NCI-H345 treated with DMSO at 0.1 percent for 48 hours (cell line): ENCODE data around the gene DFFA.
"Not testable (repeated sequence)": the region's sequence is repeated elsewhere in the genome, so short reads cannot be mapped to it uniquely, and the experiment has no call there.

ENCODE experiments used
- DNase-seq: peaks from one replicate; lab custom pipeline; 2025; ENCODE audit not compliant: unreplicated experiment; lab: John Stamatoyannopoulos, UW

The DFFA gene

DNA sequence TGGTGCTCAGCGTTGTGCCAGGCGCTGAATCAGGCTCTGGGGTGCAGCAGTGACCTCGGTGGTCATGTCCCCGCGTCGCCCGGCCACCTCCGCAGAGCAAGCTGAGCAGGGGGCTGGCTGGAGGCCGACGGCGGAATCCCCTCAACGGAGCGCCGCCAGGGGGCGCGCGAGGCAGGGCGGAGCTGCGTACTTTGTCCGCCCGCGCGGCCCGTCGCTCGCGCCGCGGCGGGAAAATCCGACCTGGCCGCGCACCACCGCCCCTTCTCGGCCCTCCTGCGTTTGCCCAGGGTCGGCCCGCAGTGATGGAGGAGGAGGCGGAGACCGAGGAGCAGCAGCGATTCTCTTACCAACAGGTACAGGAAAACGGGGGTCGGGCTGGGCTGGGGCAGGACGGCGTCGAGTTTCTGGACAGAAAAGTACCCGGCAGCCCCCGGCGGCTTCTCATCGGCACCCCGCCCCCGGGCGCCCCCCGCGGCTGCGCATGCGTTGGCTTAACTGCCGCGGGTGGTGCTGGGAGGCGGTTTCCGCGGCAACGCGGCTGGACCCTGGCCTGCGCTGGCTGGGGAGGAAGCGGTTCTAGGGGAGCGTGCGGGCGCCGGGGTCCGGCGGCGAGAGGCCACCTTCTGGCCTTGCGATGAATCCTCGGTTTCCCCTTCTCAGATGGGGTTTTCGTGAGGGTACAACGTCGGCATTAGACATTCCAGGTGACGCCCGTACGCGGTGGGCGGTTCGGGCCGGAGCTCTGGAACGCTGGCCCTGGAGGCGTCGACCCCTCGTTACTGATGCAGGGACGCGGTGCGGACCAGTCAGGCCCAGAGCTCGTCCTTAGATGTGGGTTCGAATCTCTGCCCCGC is 41.9 kb downstream of the DFFA start, which contains the start of gene CENPS:
CENPS (plus strand) TSS at position 218 of the 854 bp plus-strand sequence; CDS start at position 303, 85 bp downstream.
- DNase-seq, result peak; percentile 70

DNA sequence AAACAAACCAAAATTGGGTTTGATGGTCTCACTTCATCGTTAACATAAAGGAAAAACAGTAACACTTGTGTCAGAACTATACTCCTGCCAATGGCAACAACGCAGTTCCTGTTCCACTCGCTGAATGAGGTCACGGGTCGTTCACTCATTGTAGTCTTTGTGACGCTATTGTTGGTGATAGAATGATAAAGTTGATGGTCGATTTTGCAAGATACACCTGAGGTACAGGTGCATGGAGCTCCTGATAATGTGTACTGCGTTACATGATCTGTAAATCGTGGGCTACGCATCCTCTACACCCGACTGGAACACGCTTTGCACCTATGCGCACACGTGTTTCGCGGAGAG is 42.5 kb downstream of the DFFA start:
- no peak for DNase-seq

DNA sequence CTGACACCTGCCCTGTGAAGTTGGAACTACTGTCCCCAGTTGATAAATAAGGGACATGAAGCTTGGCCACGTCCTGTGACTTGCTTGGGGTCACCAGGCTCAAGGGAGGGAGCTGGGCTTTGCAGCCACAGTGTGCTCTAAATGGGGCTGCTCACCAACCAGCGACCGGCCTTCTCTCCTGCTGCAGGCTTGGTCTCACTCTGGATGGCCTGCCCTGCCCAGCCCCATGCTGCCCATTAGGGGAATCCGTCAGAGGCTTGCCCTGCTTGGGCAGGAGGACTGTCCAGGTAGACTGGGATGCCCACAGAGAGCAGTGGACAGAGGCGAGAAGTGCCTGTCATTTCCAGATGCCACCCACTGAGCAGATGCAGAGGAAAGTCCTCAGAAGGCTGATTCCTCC is 43.3 kb downstream of the DFFA start:
- DNase-seq, result no peak

DNA sequence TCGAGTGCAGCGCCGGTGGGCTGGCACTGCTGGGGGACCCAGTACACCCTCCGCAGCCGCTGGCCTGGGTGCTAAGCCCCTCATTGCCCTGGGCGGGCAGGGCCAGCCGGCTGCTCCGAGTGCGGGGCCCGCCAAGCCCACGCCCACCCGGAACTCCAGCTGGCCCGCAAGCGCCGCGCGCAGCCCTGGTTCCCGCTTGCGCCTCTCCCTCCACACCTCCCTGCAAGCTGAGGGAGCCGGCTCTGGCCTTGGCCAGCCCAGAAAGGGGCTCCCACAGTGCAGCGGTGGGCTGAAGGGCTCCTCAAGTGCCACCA is 45.8 kb downstream of the DFFA start:
- DNase-seq, result not testable (repeated sequence)

DNA sequence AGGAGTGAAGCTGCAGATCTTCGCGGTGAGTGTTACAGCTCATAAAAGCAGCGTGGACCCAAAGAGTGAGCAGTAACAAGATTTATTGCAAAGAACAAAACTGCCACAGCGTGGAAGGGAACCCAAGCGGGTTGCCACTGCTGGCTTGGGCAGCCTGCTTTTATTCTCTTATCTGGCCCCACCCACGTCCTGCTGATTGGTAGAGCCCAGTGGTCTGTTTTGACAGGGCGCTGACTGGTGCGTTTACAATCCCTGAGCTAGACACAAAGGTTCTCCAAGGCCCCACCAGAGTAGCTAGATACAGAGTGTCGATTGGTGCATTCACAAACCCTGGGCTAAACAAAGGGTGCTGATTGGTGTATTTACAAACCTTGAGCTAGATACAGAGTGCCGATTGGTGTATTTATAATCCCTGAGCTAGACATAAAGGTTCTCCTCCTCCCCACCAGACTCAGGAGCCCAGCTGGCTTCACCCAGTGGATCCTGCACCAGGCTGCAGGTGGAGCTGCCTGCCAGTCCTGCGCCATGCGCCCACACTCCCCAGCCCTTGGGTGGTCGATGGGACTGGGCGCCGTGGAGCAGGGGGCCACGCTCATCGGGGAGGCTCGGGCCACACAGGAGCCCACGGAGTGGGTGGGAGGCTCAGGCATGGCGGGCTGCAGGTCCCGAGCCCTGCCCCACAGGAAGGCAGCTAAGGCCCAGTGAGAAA is 46.3 kb downstream of the DFFA start:
- DNase-seq, result not testable (repeated sequence)

DNA sequence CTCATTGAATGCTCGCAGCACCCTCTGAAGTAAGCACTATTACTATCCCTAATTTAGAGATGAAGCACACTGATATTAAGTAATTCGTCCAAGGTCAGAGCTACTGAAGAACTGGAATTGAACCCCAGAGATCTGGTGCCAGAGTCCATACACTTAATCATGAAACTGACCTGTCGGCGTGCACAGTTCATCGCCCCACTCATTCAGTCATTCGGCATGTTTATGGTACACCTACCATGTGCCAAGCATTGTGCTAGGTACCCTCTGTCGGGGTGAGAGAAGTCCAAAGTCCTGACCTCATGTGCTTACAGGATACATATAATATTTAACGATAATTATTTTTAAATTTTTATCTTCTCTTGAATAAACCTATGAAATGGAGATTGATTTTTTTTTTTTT is 47.7 kb downstream of the DFFA start:
- no peak for DNase-seq

DNA sequence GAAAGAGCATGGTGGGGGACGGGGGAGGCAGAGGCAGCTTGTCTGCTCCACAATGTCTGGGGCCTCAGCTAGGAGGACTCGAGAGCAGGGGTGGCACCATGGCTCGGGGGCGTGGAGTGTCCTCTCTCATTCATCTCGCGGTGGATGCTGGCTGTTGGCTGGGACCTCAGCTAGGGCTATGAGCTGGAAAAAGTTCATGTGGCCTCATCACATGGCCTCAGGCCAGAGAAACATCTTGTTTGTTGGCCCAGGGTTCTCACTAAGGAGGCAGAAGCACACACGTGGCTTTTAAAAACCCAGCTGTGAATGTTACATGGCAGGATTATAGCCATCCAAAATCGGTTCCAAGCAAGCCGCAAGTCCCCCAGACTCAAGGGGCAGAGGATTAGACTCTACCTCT is 48.3 kb downstream of the DFFA start:
- no peak for DNase-seq

DNA sequence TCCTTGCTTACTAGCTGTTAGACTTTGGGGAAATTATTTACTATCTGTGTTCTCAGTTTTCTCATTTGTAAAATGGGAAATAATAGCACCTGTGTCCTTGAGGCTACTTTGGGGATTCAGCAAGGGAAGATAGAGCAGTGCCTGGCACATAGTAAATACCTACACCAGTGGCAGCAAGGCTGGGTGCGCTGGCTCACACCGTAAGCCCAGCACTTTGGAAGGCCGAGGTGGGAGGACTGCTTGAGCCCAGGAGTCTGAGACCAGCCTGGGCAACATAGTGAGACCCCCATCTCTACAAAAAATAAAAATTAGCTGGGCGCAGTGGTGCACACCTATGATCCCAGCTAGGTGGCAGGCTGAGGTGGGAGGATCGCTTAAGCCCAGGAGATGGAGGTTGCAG is 50.7 kb downstream of the DFFA start:
- DNase-seq, result no peak

DNA sequence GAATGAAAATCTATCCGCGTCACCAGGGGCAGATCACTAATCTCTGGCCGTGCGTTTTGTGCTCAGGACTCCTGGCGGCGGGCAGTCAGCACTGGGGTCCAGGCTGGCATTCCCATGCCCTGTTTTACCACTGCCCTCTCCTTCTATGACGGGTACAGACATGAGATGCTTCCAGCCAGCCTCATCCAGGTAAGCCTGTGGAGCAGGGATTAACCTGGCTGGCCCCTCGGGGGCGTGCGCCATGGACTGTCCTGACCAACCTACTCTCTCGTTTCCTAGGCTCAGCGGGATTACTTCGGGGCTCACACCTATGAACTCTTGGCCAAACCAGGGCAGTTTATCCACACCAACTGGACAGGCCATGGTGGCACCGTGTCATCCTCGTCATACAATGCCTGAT is 53.0 kb downstream of the DFFA start:
- DNase-seq, result no peak

DNA sequence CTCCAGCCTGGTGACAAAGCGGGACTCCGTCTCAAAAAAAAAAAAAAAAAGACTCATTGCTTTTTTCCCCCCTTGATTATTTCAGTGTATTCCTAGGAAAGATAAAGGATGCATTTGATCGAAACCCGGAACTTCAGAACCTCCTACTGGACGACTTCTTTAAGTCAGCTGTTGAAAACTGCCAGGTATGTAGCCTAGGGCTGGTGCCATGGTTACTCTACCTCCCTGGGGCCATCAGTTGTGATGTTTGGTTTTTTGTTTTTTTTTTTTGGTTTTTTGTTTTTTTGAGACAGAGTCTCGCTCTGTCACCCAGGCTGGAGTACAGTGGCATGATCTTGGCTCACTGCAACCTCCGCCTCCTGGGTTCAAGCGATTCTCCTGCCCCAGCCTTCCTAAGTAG is 53.6 kb downstream of the DFFA start:
- not testable (repeated sequence) for DNase-seq

DNA sequence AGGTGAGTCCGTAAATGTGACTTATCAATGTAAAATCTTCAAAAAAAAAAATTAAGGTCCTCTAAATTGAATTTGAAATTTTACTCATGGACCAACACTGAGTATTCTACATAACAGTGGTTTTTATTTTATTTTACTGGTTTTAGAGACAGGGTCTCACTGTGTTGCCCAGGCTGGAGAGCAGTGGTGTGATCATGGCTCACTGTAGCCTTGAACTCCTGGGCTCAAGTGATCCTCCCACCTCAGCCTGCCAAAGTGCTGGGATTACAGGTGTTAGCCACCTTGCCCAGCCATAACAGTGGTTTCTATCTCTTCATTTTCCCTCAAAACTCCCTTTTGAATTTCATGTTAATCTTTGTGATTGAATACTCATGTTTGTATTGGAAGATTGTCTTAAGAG is 56.4 kb downstream of the DFFA start:
- DNase-seq, result not testable (repeated sequence)

DNA sequence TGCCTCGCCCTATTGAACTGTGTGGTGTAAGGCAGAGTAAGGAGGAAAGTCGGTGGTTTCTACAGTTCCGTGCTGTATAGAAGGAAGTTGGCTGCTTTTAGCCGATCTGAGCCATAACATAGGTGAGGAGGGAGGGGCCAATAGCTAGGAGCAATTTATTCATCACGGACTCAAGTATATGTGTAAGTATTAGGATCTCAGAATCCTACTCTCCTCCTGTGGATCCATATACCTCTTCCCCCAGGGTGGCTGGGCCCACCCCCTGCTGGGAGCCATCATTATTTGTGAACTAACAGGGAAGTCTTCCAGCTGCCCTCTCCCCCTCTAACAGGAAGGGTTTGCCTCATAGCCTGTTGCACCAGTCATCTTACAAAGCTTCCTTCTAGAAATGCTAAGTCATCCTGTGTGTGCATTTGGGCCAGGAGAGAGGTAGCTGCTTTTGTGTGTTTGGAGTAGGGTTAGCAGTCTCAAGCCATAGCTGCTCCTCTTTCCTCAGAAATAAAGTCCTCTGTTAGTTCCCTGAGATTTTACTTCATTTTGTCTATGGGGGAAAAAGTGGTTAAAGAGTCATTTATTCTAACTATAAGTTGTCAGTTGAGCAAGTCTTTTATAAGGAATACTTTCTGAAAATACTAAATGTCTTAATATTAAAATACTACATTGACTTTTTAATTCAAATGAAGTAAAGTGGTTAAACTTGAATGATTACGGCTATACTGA is 57.0 kb downstream of the DFFA start:
- DNase-seq, result no peak

DNA sequence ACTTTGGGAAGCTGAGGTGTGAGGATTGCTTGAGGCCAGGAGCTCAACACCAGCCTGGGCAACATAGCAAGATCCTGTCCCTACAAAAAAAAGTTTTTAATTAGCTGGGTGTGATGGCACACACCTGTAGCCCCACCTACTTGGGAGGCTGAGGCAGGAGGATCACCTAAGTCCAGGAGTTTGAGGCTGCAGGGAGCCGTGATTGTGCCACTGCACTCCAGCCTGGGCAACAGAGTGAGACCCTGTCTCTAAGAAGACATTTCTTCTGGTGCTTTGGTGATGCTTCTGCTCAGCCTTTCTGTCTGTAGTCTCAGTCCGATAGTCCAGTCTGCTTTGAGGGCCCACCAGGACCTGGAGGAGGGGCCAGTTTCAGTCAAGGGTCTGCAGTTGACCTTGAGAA is 65.1 kb downstream of the DFFA start:
- no peak for DNase-seq
